ENCODE data around the gene CD53. TPM values are rescaled to one million over a fixed set of nuclear protein-coding genes. Genes with fewer than 3 reads are reported as not detected.
A peak's percentile ranks its signal among the peaks of the same experiment; 100 is the strongest.
"Not testable (repeated sequence)": the region's sequence is repeated elsewhere in the genome, so short reads cannot be mapped to it uniquely, and the experiment has no call there.

CD53 gene, protein sequence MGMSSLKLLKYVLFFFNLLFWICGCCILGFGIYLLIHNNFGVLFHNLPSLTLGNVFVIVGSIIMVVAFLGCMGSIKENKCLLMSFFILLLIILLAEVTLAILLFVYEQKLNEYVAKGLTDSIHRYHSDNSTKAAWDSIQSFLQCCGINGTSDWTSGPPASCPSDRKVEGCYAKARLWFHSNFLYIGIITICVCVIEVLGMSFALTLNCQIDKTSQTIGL
- not detected in 2 replicates for total RNA-seq
- polyA plus RNA-seq (2012): 0.10 TPM

DNA sequence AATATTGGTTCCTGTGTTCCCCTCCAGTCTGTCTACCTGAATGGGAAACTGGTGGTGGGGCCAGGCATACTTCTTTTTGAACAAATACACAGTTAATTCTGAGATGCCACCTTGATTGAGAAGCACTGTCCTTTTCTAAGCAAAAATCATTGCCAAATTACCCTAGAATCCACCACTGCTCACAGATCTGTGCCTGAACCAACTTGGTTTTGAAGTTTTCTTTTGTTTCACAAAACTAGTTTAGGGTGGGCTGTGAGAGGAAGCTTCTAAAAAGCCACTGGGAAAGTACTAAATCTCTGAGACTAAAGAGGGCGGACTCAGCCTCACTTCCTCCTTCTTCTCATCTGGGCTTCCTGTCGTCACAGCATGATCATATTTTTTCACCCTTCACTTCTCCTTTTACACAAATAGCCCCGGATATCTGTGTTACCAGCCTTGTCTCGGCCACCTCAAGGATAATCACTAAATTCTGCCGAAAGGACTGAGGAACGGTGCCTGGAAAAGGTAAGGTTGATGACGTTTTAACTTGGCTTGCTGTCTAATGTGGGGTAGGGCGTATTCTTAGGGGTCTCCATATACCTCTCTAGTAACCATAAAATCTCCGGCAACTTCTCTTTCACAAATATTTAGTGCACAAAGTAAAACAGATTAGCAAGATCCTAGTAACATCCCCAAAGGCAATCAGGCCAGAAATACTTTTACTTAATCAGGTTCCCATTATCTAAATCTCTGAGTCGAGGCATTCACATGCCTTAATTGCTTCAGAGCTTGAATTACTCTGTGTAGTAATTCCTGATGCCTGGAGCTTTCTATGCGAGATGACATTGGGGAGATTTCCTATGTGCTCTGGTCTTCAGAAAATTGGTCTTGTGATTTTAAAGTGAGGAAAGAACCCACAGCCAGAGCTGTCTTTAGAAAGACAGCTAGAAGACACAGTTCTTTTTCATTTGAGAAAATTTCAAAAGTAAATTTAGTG, at the start of gene CD53:
Gene CD53, plus strand, starts transcription at position 404 of the 976 bp plus-strand sequence. CDS start 18,261 bp downstream, outside the sequence.
- no peak for DNase-seq (ENCODE audit: low read depth)

- no peak for DNase-seq (ENCODE audit: low read depth)
These were observed 48.8 kb upstream of the CD53 start for GRCh38 chr1:110824192-110824591.

DNA sequence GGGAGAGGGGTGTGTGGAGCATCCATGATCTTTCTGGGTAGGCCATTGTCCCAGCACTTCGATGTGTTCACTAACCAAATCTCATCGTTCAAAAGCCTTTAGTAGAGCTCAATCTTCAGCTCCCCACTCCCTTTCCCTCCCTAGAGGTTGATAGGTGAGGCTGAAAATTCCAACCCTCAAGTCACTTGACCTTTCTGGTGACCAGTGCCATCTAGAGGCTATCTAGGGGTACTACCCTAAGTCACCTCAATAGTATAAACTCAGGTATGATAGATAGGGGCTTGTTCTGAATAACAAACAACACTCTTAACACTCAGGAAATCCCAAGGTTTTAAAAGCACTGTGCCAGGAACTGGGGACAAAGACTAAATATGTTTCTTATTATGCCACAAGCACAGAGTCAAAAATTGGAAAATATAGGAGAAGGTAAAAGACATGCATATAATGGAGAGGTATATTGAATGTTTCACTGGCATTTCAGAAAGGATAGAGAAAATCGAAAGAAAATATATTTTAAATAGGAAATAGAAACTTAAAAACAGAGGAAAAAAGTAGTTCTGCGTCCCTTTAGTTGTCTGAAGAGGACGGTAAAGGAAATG, 42.9 kb upstream of the CD53 start:
- DNase-seq (ENCODE audit: low read depth): peak; percentile 5

- not testable (repeated sequence) for DNase-seq (ENCODE audit: low read depth)
These were observed 39.2 kb upstream of the CD53 start for GRCh38 chr1:110833779-110834178.

DNA sequence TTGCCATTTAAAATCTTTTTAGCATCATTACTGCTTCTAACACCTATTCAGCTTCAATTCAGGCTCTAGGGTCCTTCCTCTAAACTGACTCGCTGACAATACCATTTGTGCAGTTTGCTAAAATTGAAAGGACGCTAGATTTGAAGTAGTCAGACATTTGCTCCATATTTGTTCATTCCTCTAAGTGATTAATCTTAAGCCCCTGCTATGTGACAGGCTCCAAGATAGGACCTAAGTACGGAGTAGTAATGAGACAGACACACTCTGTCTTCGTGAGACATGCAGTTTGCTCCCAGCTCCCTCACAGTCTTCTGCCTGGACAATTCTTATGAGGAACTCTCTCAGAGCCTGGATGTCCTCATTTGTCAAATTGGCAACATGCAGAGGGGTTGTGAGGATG, 26.1 kb upstream of the CD53 start:
- no peak for DNase-seq (ENCODE audit: low read depth)

DNA sequence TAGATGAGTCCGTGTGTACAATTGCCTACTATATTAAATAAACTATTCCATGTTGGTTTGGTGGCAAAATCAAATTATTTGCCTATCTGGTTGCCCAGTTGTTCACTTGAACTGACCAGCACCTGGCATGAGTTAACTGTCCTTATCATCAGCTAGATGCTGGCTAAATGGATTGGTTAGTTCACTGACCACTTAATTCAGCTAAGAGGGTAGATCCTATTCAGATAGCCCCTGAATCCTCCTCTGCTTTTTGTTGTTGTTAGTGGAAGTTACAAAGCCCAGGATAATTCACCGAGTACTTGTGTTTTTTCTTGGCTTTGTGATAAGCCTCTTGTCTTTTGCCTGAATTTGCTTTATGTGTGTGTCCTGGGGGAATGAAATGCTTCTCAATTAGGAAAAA, 22.8 kb upstream of the CD53 start:
- DNase-seq (ENCODE audit: low read depth): no peak

DNA sequence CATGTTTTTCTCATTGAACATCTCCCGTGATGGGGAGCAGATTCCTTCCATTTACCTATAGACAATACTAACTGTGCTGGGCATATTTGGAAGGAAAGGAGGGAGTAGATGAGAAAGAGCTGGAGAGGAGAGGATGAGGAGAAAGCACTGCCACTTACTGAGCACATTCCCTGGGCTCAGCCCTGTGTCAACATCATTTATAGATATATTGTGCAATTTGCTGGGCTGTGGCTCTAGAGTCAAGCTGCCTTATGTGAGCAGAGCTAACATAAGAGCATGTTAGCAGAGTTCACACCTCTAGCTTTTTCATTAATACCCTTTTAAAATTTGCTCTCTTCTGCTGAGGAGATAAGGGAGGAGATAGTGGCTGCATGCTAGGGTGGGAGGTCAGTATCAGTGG, 22.3 kb upstream of the CD53 start:
- DNase-seq (ENCODE audit: low read depth): no peak

DNA sequence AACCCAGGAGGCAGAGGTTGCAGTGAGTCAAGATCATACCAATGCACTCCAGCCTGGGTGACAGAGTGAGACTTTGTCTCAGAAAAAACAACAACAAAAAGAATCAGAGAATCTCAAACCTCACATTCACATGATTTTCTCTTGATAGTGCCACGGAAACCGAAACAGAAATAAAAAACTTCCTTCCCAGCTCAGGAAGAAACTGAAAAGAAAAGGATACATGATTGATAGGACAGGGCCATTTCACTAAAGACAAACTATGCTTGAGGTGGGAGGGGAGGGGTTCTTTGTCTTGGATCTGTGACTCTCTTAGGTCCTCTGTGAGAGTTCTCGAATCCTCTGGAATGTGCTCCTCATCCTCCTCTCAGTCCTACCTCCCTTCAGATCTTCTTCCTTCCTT, 19.8 kb upstream of the CD53 start:
- DNase-seq (ENCODE audit: low read depth): no peak

DNA sequence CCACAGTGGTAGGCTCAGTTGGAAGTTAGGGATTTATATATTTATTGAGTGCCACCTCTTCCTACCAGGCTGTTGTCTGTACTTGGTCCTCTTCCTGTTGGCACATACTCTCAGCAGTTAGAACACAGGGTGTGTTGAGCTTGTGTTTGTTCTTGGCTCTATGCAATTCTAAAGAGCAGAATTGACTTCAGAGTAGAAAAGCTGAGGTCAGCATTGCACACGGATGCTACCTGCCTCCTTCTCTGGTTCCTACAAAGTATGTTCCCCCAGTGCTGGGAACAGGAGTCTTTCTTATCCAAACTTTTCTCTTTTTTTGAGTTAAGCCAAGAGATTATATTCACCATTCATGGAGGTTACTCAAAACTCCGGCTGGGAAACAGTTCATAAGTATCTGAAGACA, 16.5 kb upstream of the CD53 start:
- DNase-seq (ENCODE audit: low read depth): no peak

DNA sequence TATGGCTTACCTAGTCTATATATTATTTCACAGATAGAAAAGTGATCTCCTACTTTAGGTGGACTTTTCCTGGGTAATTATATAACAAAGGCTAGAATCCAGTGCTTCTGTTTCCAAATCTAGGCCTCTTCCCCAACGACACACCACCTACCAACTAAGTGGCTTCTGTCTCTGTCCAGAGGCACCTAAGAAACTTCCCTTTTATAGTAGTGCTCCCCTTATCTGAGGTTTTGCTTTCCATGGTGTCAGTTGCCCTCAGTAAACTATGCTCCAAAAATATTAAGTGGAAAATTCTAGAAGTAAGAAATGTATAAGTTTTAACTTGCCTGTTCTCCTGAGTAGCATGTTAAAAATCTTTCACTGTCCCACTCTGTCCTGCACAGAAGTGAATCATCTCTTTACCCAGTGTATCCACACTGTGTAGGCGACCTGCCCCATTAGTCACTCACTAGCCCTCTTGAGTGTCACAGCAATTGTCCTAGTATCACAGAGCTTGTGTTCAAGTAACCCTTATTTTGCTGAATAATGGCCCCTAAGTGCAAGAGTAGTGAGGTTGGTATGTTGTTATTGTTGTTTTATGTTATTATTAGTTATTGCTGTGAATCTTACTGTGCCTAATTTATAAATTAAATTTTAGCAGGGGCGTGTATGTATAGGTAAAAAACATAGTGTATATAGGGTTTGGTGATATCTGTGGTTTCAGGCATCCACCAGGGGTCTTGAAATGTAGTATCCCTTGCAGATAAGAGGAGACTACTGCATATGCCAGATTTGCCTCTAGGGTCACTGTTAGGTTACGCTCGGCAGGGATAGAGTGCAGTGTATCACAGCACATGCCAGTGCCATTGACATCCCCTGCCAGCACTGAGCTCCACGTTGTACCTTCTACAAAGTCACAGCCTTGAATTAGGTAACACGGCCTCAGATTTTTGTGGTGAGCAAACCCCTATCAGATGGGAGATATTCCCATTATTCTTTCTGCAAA, 14.7 kb upstream of the CD53 start:
- DNase-seq (ENCODE audit: low read depth): no peak

GRCh38 chr1:110859062-110859461, 13.9 kb upstream of the CD53 start:
- DNase-seq (ENCODE audit: low read depth): no peak

- DNase-seq (ENCODE audit: low read depth): no peak
These were observed 12.8 kb upstream of the CD53 start for GRCh38 chr1:110860174-110860573.

- not testable (repeated sequence) for DNase-seq (ENCODE audit: low read depth)
These were observed 12.3 kb upstream of the CD53 start for GRCh38 chr1:110860620-110861019.

DNA sequence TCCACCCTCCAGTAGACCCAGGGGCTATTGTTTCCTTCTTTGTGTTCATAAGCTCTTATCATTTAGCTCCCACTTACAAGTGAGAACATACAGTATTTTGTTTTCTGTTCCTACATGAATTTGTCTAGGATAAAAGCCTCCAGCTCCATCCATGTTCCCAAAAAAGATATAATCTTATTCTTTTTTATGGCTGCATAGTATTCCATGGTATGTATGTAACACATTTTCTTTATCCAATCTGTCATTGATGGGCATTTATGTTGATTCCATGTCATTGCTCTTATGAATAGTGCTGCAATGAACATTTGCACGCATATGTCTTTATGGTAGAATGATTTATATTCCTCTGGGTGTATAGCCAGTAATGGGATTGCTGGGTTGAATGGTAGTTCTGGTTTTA, 11.0 kb upstream of the CD53 start:
- DNase-seq (ENCODE audit: low read depth): not testable (repeated sequence)

- DNase-seq (ENCODE audit: low read depth): no peak
These were observed 8.7 kb upstream of the CD53 start for GRCh38 chr1:110864287-110864686.

- DNase-seq (ENCODE audit: low read depth): no peak
These were observed 2.1 kb upstream of the CD53 start for GRCh38 chr1:110870721-110871388.

DNA sequence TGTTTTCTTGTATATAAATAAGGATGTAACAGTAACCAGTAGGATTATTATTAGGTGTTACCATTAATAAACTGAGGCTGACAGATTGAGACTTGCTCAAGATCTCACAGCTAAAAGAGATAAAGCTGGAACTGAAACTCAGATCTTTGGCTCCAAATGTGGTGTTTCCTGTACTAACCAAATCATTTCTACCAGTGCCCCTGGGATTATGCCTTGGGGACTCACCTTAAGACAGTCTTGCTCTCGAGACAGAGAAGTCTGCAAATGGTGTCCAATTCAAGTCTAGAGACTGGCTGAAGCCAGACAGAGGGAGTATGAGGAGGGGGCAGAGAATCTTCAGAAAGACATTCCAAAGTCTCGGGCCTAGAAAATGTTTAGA, 593 bp upstream of the CD53 start:
- DNase-seq (ENCODE audit: low read depth): no peak

- DNase-seq (ENCODE audit: low read depth): no peak
These were observed 908 bp downstream of the CD53 start for GRCh38 chr1:110873856-110874255.

DNA sequence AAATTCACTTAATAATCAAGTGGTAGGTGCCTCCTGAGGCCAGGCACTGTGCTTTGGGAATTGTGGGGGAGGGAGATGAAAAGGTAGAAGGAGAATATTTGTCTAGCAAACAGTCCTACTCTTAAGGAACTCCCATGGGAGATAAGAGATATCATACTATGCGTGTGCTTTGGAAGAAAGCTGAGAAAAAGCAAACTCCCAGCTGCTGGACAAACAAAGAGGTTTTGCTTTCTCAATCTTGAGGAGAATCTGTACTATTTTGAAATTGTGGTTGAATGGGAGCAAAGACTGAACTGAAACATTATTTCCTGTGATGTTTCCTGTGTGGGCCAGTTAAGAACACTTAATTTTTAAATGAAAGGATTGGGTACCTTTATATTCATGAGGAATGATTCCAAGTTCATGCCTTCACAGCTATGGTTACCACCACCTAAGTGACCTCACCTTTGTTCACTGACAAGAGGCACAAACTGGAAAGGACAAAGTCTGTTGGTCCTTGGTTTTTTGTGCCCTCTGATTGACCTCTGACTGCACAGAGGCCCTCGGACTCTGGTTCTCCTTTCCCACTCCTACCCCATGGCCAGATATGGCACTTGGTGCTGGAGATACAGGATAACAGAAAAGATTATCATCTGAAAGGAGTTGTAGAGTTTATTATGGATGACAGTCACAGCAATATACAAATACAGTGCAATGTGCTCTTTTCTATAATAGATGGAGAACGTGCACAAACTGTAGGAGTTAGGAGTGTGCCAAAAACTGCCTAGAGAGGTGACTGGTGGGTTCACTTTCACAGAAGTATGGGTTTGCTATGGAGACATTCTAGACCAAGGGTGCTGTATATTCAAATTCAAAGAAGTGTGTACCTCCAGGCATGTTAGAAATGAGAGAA, 1.6 kb downstream of the CD53 start:
- DNase-seq (ENCODE audit: low read depth): no peak
